PFSK-1 (cell line): ENCODE data around the gene DGUOK.

Experiments used
- FOXP2 ChIP-seq: optimal IDR thresholded peaks from 2 replicates; pipeline ENCODE3; 2011; ENCODE audit warnings: borderline replicate concordance, control low read depth, inconsistent platforms; ENCODE audit not compliant: insufficient read depth; ENCODE audit errors: extremely low read length, extremely low read depth
- POLR2AphosphoS5 ChIP-seq: IDR thresholded peaks from 2 replicates; pipeline ENCODE4 v1.6.1; 2012; ENCODE audit warnings: low read depth, mild to moderate bottlenecking, control low read depth, low read length, moderate library complexity
- SIN3A ChIP-seq: IDR thresholded peaks from 2 replicates; pipeline ENCODE4 v1.6.1; 2012; ENCODE audit warnings: mild to moderate bottlenecking, low read length, moderate library complexity, borderline replicate concordance; ENCODE audit not compliant: insufficient read depth
- TAF1 ChIP-seq: IDR thresholded peaks from 2 replicates; pipeline ENCODE4 v1.6.1; 2012; ENCODE audit warnings: low read length, control low read depth, borderline replicate concordance; ENCODE audit not compliant: insufficient read depth
- TF ChIP-seq, protein P1 (sequence below), 2 experiments: IDR thresholded peaks; 2 replicates each; pipeline versions ENCODE4 v1.6.1 to v1.8.0; 2011 to 2012; ENCODE audit warnings: low read depth in 2 of 2, low read length in 2 of 2, control low read depth in 1 of 2, inconsistent platforms in 1 of 2, mild to moderate bottlenecking in 1 of 2, moderate library complexity in 1 of 2; ENCODE audit not compliant: insufficient read depth in 1 of 2

The DGUOK gene

GRCh38 chr2:73968357-73968937, 41.8 kb downstream of the DGUOK start:
- TF ChIP-seq, protein P1, sequence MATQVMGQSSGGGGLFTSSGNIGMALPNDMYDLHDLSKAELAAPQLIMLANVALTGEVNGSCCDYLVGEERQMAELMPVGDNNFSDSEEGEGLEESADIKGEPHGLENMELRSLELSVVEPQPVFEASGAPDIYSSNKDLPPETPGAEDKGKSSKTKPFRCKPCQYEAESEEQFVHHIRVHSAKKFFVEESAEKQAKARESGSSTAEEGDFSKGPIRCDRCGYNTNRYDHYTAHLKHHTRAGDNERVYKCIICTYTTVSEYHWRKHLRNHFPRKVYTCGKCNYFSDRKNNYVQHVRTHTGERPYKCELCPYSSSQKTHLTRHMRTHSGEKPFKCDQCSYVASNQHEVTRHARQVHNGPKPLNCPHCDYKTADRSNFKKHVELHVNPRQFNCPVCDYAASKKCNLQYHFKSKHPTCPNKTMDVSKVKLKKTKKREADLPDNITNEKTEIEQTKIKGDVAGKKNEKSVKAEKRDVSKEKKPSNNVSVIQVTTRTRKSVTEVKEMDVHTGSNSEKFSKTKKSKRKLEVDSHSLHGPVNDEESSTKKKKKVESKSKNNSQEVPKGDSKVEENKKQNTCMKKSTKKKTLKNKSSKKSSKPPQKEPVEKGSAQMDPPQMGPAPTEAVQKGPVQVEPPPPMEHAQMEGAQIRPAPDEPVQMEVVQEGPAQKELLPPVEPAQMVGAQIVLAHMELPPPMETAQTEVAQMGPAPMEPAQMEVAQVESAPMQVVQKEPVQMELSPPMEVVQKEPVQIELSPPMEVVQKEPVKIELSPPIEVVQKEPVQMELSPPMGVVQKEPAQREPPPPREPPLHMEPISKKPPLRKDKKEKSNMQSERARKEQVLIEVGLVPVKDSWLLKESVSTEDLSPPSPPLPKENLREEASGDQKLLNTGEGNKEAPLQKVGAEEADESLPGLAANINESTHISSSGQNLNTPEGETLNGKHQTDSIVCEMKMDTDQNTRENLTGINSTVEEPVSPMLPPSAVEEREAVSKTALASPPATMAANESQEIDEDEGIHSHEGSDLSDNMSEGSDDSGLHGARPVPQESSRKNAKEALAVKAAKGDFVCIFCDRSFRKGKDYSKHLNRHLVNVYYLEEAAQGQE (IDR thresholded peaks at IDR 0.05; ENCODE audit: insufficient read depth in 1 of 2, low read depth in 2 of 2, low read length in 2 of 2): no peak
- TF ChIP-seq SIN3A (no peak), TAF1 (no peak), POLR2AphosphoS5 (no peak), FOXP2 (no peak)

DNA sequence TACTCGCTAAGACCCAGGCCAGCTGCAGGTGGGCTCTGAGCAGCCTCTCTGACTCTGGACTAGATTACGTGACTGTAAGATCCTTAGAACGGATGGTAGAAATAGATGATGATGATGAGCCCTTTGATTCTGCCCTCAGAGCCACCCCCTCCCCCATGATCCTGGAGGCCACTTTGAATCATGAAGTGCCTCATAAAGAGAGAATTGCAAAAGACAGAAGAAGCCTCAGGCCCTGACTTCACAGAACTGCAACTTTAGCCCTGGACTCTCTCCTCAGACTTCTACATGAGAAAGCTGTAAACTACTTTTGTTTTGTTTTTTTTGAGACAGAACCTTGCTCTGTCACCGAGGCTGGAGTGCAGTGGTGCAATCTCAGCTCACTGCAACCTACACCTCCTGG, 42.7 kb downstream of the DGUOK start:
- TF ChIP-seq TAF1: no peak
- TF ChIP-seq, protein P1 (IDR thresholded peaks at IDR 0.05; ENCODE audit: insufficient read depth in 1 of 2, low read depth in 2 of 2, low read length in 2 of 2): no peak
- TF ChIP-seq POLR2AphosphoS5: no peak
- no peak for TF ChIP-seq SIN3A
- TF ChIP-seq FOXP2: no peak

- TF ChIP-seq POLR2AphosphoS5 (no peak), SIN3A (no peak), FOXP2 (no peak), TAF1 (no peak)
- TF ChIP-seq, protein P1 (IDR thresholded peaks at IDR 0.05; ENCODE audit: insufficient read depth in 1 of 2, low read depth in 2 of 2, low read length in 2 of 2): no peak
Observed at GRCh38 chr2:73970141-73970803, 43.6 kb downstream of the DGUOK start.

DNA sequence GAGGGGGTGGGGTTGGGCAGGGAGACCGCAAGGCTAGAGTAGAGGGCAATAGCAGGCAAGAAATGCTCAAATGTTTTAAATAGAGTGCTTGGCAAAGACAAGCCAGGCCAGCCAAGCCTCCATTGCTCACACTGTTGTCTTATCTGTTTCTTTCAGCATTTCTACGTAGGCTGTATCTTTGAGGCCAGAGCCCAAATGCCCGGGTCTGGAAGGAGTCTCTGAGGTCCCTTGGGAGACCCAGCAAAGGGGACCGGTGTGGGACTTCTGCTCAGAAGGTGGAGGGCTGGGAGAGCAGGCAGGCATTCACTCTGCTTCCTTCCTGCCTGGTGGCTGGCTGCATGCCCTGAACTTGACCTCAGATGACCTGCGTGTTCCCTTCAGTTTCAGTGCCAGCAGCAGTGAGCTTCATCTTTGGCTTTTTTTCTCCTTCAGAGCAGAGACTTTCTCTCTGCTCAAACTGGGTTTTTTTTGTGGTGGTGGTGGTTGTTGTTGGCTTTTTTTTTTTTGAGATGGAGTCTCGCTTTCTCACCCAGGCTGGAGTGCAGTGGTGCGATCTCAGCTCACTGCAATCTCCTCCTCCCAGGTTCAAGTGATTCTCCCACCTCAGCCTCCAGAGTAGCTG, 44.3 kb downstream of the DGUOK start:
- TF ChIP-seq SIN3A (no peak), TAF1 (no peak), POLR2AphosphoS5 (no peak), FOXP2 (no peak)
- TF ChIP-seq, protein P1 (IDR thresholded peaks at IDR 0.05; ENCODE audit: insufficient read depth in 1 of 2, low read depth in 2 of 2, low read length in 2 of 2): no peak
